ENCODE measurements around the gene SPDYE3.
"Not testable (repeated sequence)": the region's sequence is repeated elsewhere in the genome, so short reads cannot be mapped to it uniquely, and the experiment has no call there.

Gene SPDYE3

DNA sequence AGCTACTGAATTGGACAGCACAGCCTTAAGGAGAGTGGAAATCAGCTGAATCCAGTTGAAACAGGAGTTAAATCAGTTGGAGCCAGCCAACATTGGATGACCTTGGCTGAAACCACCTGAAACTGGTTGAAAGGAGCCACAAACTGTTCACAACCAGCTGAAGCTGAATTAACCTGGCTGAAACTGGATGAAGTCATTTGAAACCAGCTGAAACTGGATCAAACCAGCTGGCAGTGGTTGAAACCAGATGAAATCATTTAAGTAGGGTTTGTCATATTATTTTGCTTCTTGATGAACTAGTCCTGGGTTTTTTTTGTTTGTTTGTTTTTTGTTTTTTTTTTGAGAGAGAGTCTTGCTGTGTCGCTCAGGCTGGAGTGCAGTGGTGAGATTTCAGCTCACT, 15.3 kb upstream of the SPDYE3 start:
- not testable (repeated sequence) for FAIRE-seq

DNA sequence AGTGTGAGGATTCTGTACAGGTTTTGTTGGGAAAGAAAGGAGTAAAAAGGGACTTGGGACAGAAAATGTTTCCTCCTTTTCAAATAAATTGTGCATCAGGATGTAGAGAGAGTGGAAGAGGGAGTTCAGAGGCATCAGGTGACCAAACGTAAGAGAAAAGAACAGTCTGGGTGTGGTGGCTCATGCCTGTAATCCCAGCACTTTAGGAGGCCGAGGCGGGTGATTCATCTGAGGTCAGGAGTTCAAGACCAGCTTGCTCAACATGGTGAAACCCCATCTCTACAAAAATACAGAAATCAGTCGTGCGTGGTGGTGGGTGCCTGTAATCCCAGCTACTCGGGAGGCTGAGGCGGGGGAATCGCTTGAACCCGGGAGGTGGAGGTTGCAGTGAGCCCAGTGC, 12.2 kb upstream of the SPDYE3 start:
- not testable (repeated sequence) for FAIRE-seq

DNA sequence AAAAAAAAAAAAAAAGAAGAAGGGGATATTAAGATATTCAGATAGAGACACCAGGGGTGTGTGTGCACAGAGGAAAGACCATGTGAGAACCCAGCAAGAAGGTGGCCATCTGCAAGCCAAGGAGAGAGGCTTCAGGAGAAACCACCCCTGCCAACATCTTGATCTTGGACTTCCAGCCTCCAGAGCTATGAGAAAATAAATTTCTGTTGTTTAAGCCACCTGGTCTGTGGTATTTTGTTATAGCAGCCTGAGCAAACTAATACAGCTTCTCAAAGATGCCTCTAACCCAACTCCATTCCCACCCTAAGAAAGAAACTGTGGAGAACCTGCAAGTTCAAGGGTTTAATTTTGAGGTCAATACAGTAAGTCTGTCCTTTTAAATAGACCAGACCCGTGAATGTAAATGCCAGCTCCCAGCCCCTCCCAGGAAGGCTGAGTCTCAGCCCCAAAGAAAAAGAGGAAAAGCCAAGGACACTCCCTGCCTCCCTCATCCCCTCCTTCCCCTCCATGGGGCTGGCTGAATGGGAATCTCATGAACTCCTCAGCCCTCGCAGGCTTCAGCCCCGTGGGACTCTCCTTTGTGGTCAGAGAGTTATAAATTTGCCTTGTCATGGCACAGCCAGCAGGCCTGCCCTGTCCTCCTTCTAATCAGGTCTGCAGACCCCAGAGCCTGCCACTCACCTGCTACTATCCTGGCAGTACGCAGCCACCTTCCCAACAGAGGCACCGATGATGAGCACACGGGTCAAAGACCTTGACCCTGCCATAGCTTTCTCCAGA, 9.5 kb upstream of the SPDYE3 start:
- not testable (repeated sequence) for FAIRE-seq

DNA sequence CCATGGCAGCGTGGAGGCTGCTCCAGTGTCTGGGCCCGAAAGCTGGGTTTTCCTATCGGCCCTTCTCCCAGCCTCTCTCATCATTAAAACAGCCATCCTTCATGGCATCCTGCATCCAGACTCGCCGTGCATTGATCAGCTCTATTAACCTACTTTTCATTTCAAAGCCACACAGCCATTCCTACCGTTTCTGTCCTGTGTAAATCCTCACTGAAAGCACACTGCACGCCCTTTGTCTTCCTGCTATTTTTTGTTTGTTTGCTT, 8.9 kb upstream of the SPDYE3 start:
- FAIRE-seq, result not testable (repeated sequence)

DNA sequence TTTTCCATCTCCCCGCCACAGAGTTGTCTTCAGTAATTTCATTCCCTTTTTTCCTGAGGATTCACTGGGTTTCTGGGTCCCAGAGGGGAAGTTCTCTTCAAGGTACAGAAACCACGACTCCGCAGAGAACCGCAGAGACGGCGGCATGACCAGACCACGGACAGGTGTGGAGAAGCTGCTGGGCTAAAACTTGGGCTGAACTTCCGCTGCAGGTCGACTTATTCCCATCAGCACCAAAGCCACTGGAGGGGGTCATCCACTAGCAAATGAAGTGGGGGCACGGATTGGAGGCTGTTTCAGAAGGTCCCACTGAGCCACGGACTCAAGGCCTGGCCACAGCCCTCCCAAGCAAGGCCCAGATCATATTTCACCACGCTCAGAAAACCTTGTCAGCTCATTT, 3.0 kb upstream of the SPDYE3 start:
- not testable (repeated sequence) for FAIRE-seq

DNA sequence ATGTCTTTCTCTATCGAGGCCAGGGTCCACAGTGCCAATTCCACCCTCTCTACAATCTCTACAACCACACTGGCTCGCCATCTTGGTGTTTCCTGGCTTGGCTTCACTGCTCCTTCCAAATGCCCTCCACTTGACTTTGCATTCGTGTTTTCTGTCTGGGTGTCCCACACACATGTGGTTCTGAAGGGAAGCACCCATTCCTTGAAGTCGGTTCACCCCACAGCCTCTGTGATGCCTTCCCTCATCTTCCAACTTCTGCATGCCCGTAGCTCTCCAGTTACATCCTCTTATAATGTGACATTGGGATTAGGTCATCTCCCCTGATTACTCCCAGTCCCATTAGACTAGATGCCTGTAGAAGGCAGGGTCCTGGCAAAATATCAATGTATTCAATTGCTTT, 10.8 kb downstream of the SPDYE3 start:
- FAIRE-seq, result not testable (repeated sequence)

DNA sequence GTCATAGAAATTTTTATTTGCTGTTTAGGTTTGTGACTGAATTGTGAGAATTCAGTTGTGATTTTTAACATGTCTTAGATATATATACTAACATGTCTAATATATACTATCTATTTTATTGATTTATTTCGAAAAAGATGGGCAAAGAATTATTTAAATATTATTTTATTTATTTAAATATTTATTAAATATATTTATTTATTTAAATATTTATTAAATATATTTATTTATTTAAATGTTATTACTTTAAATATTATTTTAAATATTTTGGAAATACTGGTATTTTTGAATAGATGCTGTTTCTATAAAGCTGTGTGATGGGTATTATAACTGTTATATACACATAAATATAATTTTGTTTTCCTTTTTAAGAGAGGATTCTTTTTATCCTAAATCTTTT, 14.1 kb downstream of the SPDYE3 start:
- not testable (repeated sequence) for FAIRE-seq

DNA sequence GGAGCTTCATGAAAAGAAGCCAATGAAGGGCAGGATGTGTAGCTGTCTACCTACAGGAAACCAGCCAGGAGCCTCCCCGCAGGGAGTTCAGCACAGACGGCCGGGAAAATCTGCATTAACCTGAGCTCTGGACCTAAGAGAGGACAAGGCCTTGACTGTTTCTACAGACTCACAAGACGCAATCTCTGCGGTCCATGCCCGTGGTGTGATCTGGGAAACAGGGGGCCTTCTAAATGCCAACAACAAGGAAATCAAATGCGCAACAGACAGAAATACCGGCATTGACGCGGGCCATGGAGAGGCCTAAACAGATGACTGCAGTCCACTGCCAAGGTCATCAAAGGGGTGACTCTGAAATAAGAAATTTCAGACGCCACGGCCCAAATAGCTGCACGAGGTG, 16.7 kb downstream of the SPDYE3 start:
- FAIRE-seq, result not testable (repeated sequence)

DNA sequence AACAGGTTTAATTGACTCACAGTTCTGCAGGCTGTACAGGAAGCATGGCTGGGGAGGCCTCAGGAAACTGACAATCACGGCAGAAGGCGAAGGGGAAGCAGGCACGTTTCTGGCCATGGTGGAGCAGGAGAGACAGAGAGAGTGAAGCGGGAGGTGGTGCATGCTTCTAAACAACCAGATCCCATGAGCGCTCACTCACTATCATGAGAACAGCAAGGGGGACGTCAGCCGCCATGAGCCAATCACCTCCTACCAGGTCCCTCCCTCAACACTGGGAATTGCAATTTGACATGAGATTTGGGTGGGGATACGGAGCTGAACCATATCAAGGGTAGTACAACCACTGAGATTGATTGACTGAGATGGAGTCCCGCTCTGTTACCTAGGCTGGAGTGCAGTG, 18.2 kb downstream of the SPDYE3 start:
- not testable (repeated sequence) for FAIRE-seq

DNA sequence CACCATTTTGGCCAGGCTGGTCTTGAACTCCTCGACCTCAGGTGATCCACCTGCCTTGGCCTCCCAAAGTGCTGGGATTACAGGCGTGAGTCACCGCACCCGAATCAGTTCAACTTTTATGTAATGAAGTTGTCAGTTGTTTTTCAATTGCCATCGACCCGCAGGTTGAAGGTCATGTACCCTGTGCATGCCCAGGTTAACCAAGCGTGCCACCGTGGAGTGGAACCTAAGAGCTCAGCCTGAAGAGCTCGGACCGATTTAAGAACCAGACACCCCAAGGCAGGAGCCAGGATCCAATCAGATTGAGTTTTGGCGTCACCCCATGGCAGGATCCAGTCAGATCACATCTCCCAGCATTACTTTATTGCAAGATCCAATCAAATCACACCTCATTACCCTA, 19.4 kb downstream of the SPDYE3 start:
- not testable (repeated sequence) for FAIRE-seq

DNA sequence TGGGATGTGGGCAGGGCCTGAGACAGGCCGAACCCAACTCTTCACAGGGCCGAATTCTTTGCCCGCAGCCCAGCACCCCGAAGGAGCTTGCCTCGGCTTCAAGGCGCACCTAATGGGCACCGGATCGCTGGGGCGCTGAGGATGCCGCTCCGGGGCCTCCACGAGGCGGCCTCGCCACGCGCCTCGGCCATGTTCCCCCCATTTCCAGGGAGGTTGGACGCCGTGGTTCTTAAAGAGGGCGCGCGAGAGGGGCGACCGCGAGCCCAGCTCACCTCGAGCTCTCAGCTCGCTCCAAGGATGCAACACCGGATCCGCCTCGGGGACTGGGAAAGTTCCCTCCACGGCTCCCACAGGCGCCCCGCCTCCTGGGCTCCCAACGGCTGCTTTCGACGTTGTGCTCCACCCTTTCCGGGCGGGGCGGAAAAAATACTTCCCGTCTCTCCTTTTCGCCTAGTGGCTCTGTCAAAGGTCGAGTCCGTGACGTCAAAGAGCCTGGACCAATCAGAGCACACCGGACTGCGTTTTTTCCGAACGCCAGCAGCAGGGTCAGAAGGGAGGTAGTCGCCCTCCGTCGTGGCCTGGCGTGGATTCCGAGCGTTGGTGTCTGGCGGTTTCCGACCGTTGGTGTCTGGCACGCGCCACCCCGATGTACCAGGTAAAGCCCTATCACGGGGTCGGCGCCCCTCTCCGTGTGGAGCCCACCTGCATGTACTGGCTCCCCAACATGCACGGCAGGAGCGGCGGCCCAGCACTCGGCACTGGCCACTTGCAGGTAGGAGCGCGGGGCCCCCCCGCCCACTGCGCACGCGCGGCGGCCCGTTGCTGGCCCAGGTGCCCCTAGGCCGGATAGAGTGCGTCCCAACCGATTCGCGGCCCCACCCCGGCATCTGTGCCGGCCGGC, 28.3 kb downstream of the SPDYE3 start:
- not testable (repeated sequence) for FAIRE-seq

DNA sequence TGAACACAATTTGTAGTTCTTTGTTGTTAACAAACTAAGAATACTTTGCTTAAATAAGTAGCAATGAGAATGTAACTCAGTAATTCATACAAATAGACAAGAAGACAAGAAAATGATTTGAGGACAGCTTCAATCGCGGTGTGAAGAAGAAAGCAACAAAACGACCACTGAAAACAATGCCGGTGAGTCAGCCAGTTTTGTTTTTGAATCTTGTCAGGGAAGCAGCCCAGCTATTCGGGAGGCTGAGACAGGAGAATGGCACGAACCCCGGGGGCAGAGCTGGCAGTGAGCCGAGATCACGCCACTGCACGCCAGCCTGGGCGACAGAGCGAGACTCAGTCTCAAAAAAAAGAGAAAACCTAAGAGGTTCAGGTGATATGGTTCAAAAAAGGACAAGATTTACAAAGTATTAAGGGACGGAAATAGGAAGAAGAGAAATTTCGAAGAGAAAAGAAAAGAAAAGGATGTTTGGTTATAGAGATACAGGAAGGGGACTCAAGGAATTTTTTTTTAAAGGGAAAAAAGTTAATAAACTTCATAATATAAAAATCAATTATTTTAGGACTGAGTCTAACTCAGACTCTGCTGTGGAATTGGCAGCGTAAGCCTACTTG, 30.7 kb downstream of the SPDYE3 start:
- not testable (repeated sequence) for FAIRE-seq

DNA sequence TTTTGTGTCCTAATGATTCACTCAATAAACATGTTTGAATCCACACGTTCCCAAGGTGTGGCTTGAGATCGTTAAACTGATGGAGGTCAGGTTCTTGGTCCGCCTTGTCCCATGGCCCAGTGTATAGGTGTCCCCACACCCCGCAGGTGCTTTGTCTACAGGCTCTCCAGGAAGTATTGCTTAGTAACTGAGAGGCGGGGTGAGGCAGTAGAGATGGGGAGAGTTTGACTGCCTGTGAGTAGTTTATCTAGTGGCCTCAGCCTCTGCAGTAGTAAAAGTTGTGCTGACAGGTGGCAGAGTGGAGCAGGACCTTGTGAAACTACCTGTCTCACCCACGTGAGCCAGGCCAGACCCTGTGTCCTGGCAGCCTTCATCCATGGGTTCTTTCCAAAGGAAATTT, 33.8 kb downstream of the SPDYE3 start:
- FAIRE-seq, result not testable (repeated sequence)

DNA sequence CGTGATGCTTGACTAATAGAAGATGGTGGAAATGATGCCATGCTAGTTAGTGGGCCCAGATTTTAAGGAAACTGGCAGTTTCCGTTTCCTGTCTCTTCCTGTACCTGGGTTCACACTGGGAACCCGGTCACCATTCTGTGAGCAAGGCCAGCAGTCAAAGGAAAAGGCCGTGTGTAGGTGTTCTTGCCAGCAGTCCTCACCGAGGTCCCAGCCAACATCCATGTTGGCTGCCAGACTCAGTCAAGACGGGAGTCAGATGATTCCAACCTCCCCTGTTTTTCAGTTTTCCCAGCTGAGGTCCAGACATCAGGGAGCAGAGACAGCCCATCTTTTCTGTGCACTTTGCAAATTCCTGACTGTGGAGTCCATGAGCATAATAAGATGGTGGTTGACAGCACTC, 35.3 kb downstream of the SPDYE3 start:
- FAIRE-seq, result no peak

DNA sequence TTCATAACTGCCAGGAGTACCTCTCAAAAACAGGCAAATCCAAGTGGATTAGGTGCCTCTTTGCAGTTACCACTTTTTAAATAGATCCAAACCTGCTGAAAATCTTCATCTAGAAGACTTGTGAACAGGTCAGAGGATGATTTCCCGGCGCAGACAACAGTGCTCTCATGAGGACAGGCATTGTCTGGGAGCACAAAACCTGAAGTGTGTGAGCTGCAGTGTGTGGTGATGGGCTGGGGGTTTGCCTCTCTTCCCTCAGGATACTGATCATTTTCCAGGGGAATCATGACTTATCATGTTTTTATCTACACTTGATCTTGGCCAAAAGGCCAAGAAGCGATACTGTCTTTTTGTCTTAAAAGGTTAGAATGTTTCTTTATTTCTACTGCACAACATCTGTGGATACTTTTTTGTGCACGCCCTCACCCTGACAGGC, 36.6 kb downstream of the SPDYE3 start:
- not testable (repeated sequence) for FAIRE-seq

DNA sequence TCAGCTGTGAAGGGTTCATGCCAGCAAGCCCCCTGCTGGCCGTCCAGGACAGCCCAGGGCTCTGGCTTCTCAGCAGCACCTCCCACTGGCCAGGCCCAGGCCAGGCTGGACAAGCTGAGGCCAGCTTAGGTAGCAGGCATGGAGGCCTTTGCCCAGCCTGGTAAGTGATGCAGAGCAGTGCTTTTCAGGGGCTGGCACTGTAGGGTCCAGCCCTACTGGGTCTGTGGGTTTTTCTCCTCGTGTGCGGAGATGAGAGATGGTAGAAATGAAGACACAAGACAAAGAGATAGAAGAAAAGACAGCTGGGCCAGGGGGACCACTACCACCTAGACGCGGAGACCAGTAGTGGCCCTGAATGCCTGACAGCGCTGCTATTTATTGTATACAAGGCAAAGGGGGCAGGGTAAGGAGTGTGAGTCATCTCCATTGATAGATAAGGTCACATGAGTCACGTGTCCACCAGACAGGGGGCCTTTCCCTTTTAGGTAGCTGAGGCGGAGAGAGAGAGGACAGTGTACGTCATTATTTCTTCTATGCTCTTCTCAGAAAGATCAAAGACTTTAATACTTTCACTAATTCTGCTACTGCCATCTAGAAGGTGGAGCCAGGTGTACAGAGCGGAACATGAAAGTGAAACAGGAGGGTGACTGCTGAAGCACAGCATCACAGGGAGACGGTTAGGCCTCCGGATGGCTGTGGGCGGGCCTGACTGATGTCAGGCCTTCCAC, 37.2 kb downstream of the SPDYE3 start:
- not testable (repeated sequence) for FAIRE-seq

DNA sequence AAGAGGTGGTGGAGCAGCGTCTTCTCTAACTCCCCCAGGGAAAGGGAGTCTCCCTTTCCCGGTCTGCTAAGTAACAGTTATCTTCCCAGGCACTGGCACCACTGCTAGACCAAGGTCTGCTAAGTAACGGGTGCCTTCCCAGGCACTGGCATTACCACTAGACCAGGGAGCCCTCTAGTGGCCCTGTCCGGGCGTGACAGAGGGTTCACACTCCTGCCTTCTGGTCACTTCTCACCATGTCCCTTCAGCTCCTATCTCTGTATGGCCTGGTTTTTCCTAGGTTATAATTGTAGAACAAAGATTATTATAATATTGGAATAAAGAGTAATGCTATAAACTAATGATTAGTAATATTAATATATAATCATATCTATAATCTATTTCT, 37.8 kb downstream of the SPDYE3 start:
- FAIRE-seq, result not testable (repeated sequence)

DNA sequence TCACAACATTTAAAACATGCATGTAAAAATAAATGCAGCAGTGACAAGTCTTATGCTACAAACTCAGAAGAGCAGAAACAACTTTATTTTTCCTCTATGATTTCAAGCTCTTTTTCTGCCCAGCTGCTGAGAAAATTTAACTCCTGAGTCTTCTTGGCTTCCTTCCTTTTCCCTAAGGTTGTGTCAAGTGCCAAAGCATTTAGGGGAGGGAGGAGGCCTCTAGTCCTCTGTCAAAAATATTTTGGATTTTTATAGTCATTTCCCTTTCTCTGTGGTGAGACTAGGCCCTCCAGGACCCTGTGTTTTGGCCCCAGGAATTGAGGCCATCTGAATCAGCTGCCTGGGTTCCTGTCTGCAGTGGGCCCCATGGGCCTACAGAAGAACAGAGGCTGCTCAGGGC, 39.4 kb downstream of the SPDYE3 start:
- FAIRE-seq, result no peak

DNA sequence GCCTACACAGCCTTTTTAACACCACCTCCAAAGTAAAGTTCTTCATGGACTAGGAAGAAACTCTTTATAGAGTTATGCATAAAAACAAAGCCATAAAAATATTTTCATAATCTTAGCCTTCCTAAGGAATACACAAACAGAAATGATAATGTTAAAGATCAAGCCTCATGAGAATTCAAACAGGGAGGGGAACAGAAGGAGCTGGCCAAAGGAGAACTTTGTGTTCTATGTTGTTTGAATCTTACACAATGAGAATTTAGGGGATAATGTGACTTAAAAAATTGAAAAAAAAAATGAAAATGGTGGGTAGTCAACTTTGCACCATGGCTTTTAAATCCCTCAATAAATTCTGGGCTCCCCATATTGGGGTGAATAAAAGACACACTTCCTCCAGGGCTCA, 41.3 kb downstream of the SPDYE3 start:
- no peak for FAIRE-seq

DNA sequence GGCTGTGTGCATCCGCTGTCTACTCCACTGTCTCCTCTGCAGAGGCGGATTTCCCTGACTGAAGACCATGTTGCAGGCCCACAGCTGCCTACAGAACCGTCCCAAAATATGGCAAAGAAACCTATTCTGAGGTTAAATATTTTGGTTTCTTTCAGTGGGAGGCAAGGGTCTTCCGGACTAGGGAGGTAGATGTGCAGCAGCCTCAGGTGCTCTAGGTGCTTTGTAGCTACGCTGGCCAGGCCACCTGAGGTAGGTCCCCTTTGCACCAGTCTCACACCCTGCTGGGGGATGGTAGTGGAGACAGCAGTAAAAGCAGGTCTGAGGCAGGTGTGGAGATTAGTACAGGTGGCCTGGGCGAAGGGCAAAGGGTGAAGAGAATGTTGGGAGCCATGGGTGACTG, 42.3 kb downstream of the SPDYE3 start:
- no peak for FAIRE-seq

DNA sequence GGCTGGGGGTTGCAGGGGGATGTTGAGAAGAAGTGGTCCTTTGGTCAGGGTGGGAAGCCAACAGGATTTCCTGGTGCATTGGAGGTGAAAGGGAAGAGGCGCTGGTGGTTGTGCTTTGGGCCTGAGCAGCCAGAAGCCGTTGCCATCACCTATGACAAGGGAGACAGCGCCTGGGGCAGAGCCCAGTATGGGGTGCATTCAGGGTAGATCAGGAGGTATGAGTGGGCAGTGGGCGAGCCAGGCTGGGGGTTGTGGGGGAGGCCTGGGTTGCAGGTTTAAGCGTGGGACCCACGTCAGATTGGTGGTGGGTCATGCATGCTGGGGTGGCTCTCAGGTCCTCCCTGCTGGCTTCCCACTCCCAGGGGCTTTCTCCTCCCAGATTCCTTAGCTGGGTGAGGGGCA, 44.2 kb downstream of the SPDYE3 start:
- FAIRE-seq, result no peak

DNA sequence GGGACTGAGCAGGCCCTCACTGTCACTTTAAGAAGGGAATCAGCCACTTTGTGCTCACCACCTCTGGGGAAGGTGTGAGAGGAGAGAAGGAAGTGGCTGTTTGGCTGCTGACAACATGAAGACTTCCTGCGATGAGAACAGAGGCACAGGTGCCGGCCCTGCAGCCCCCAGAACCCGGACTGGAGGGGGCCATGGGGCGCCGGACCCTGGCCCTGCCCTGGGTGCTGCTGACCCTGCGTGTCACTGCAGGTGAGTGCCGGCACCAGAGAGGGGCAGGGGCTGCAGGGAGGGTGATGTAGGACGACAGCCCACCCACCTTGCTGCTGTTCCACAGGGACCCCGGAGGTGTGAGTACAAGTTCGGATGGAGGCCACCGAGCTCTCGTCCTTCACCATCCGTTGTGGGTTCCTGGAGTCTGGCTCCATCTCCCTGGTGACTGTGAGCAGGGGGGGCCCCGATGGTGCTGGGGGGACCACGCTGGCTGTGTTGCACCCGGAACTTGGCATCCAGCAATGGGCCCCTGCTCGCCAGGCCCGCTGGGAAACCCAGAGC, 44.8 kb downstream of the SPDYE3 start:
- not testable (repeated sequence) for FAIRE-seq

Measured in islet of Langerhans (tissue), 1 donor.